ENCODE measurements around the gene LYPD6B.

GRCh38 chr2:149020432-149020851 is 18.1 kb upstream of the LYPD6B start:
- no peak for TF ChIP-seq EZH2 (IDR thresholded peaks at IDR 0.05; ENCODE audit: borderline replicate concordance)
- TF ChIP-seq, protein P1, sequence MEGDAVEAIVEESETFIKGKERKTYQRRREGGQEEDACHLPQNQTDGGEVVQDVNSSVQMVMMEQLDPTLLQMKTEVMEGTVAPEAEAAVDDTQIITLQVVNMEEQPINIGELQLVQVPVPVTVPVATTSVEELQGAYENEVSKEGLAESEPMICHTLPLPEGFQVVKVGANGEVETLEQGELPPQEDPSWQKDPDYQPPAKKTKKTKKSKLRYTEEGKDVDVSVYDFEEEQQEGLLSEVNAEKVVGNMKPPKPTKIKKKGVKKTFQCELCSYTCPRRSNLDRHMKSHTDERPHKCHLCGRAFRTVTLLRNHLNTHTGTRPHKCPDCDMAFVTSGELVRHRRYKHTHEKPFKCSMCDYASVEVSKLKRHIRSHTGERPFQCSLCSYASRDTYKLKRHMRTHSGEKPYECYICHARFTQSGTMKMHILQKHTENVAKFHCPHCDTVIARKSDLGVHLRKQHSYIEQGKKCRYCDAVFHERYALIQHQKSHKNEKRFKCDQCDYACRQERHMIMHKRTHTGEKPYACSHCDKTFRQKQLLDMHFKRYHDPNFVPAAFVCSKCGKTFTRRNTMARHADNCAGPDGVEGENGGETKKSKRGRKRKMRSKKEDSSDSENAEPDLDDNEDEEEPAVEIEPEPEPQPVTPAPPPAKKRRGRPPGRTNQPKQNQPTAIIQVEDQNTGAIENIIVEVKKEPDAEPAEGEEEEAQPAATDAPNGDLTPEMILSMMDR (IDR thresholded peaks at IDR 0.05; ENCODE audit: poor library complexity), result no peak

Measured in hepatocyte (in vitro differentiated cells).